ENCODE results near the gene TMPO. TPM values are rescaled to one million over a fixed set of nuclear protein-coding genes. Genes with fewer than 3 reads are reported as not detected.

TMPO gene
- polyA plus RNA-seq, 1 donor from 2014 or later, result 143 TPM

- no peaks in the 10 kb centered on the region for H3K9me2 ChIP-seq (ENCODE audit: insufficient read depth, low read length)
- TF ChIP-seq SMC3 (conservative IDR thresholded peaks at IDR 0.05; ENCODE audit: poor library complexity), result no peak
- TF ChIP-seq EZH2 (IDR thresholded peaks at IDR 0.05; ENCODE audit: borderline replicate concordance, insufficient read depth, low read length, poor library complexity, severe bottlenecking), result no peak
- TF ChIP-seq MXI1 (conservative IDR thresholded peaks at IDR 0.05; ENCODE audit: poor library complexity, severe bottlenecking), result no peak
- no peak for TF ChIP-seq TAF1 (IDR thresholded peaks at IDR 0.05; ENCODE audit: low read depth)
- TF ChIP-seq POLR2AphosphoS5 (IDR thresholded peaks at IDR 0.05), result no peak
- TF ChIP-seq REST (IDR thresholded peaks at IDR 0.05; ENCODE audit: borderline replicate concordance), result no peak
- TF ChIP-seq EP300 (conservative IDR thresholded peaks at IDR 0.05; ENCODE audit: poor library complexity, severe bottlenecking), result no peak
- no peak for TF ChIP-seq RAD21 (conservative IDR thresholded peaks at IDR 0.05)
- no peak for TF ChIP-seq CTCF (IDR thresholded peaks at IDR 0.05; ENCODE audit: poor library complexity, severe bottlenecking)
- no peak overlapping the region for H3K4me3 ChIP-seq (ENCODE audit: low read length)
Measured at GRCh38 chr12:98578821-98579220, 63.4 kb downstream of the TMPO start.

GRCh38 chr12:98579347-98579746 is 64.0 kb downstream of the TMPO start:
- Histone ChIP-seq H3K79me2 (replicated peaks; ENCODE audit: insufficient read depth, low read length) (no peaks in the 10 kb centered on the region), H3K9ac (ENCODE audit: low read length) (no peak overlapping the region), H3K9me2 (ENCODE audit: insufficient read depth, low read length) (no peaks in the 10 kb centered on the region), H3K9me3 (ENCODE audit: low read length) (no peaks in the 10 kb centered on the region), H3K27me3 (ENCODE audit: insufficient read depth, low read depth, low read length) (no peaks in the 10 kb centered on the region), H4K20me1 (ENCODE audit: insufficient read depth) (no peaks in the 10 kb centered on the region), H3K36me3 (ENCODE audit: insufficient read depth, low read length) (no peaks in the 10 kb centered on the region), H2AFZ (ENCODE audit: low read depth, low read length) (no peak overlapping the region), H3K4me3 (ENCODE audit: low read length) (no peak overlapping the region), H3K4me2 (ENCODE audit: low read length) (no peak overlapping the region), H3K27ac (ENCODE audit: low read length) (no peak overlapping the region), H3F3A (ENCODE audit: insufficient read depth, low read length, poor library complexity, severe bottlenecking) (no peaks in the 10 kb centered on the region)
- TF ChIP-seq SMC3 (conservative IDR thresholded peaks at IDR 0.05; ENCODE audit: poor library complexity) (no peak), TAF1 (IDR thresholded peaks at IDR 0.05; ENCODE audit: low read depth) (no peak), REST (IDR thresholded peaks at IDR 0.05; ENCODE audit: borderline replicate concordance) (no peak)

More at GRCh38 chr12:98578821-98579220, 63.4 kb downstream of the TMPO start:
- no peak overlapping the region for H3K9ac ChIP-seq (ENCODE audit: low read length)
- H3K9me3 ChIP-seq (ENCODE audit: low read length), result no peaks in the 10 kb centered on the region
- no peaks in the 10 kb centered on the region for H3K36me3 ChIP-seq (ENCODE audit: insufficient read depth, low read length)
- H3K79me2 ChIP-seq (replicated peaks; ENCODE audit: insufficient read depth, low read length), result no peaks in the 10 kb centered on the region
- H3K27ac ChIP-seq (ENCODE audit: low read length), result no peak overlapping the region
- no peak overlapping the region for H2AFZ ChIP-seq (ENCODE audit: low read depth, low read length)
- no peaks in the 10 kb centered on the region for H3K27me3 ChIP-seq (ENCODE audit: insufficient read depth, low read depth, low read length)
- no peak overlapping the region for H3K4me2 ChIP-seq (ENCODE audit: low read length)
- H3F3A ChIP-seq (ENCODE audit: insufficient read depth, low read length, poor library complexity, severe bottlenecking), result no peaks in the 10 kb centered on the region
- H4K20me1 ChIP-seq (ENCODE audit: insufficient read depth), result no peaks in the 10 kb centered on the region

Measured in neural cell (in vitro differentiated cells).